Ishikawa (cell line): ENCODE measurements around the gene MSLN.
A peak's percentile ranks its signal among the peaks of the same experiment; 100 is the strongest.

Experiments used
- CEBPB ChIP-seq: IDR thresholded peaks from 2 replicates; pipeline ENCODE4 v1.6.1; 2012
- CREB1 ChIP-seq: IDR thresholded peaks from 2 replicates; pipeline ENCODE4 v1.6.1; 2012; ENCODE audit warnings: low read depth
- EGR1 ChIP-seq: IDR thresholded peaks from 2 replicates; pipeline ENCODE4 v1.6.1; 2012
- EP300 ChIP-seq: IDR thresholded peaks from 2 replicates; pipeline ENCODE4 v1.6.1; 2012; ENCODE audit warnings: borderline replicate concordance
- FOXM1 ChIP-seq: IDR thresholded peaks from 2 replicates; pipeline ENCODE4 v1.6.1; 2012; ENCODE audit warnings: low read depth, borderline replicate concordance
- NFIC ChIP-seq: IDR thresholded peaks from 2 replicates; pipeline ENCODE4 v1.6.1; 2012
- RAD21 ChIP-seq: IDR thresholded peaks from 2 replicates; pipeline ENCODE4 v1.6.1; 2012; ENCODE audit warnings: low read depth
- TAF1 ChIP-seq: IDR thresholded peaks from 2 replicates; pipeline ENCODE4 v1.6.1; 2012; ENCODE audit warnings: low read depth, mild to moderate bottlenecking
- TCF12 ChIP-seq: IDR thresholded peaks from 2 replicates; pipeline ENCODE4 v1.6.1; 2012; ENCODE audit warnings: low read depth
- TEAD4 ChIP-seq: IDR thresholded peaks from 2 replicates; pipeline ENCODE4 v1.6.1; 2012
- YY1 ChIP-seq: IDR thresholded peaks from 2 replicates; pipeline ENCODE4 v1.6.1; 2012; ENCODE audit warnings: low read depth
- ZBTB7A ChIP-seq: IDR thresholded peaks from 2 replicates; pipeline ENCODE4 v1.6.1; 2012; ENCODE audit warnings: low read depth
- TF ChIP-seq, protein P1 (sequence below): IDR thresholded peaks from 2 replicates; pipeline ENCODE4 v1.6.1; 2012; ENCODE audit warnings: low read depth, mild to moderate bottlenecking
- TF ChIP-seq, protein P2 (sequence below): IDR thresholded peaks from 2 replicates; pipeline ENCODE4 v1.6.1; 2012
- TF ChIP-seq, protein P3 (sequence below): IDR thresholded peaks from 2 replicates; pipeline ENCODE4 v1.6.1; 2012

MSLN gene

DNA sequence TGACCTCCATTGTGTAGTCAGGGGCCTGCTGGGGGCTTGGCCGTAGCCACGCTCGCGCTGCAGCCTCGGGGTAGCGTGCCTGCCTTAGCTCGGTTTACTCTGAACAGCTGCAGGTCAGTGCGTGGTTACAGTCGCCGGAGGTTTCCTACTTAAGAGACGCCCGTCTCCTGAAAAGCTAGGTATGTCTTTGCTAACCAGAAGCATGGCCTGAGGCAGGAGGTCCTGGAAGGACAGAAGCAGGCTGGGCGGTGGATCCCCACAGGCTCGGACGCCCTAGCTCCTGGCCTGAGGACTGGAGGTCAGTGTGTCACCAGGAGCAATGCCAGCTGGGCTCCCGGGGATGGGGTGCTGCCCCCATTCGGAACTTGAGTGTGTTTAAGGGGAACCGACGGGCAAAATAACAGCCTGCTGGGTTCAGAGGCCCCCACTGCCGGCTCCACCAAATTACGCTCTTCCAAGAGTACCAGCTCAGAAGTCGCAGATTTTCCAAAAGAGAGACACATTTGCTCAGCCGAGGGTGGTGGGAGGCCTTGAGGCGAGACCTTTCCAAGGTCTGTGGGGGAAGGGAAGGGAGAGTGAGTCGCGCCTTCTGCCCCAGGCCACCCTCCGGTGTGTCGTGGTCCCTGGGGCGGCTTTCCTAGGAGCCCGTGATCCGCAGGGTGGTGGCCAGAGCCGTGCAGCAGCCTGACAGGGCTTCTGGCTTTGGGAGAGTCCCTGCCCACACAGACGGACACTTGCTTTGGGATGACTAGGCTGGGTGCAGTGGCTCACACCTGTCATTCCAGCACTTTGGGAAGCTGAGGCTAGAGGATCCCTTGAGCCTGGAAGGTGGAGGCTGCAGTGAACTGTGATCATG lies 43.9 kb downstream of the MSLN start:
- TF ChIP-seq, protein P1, sequence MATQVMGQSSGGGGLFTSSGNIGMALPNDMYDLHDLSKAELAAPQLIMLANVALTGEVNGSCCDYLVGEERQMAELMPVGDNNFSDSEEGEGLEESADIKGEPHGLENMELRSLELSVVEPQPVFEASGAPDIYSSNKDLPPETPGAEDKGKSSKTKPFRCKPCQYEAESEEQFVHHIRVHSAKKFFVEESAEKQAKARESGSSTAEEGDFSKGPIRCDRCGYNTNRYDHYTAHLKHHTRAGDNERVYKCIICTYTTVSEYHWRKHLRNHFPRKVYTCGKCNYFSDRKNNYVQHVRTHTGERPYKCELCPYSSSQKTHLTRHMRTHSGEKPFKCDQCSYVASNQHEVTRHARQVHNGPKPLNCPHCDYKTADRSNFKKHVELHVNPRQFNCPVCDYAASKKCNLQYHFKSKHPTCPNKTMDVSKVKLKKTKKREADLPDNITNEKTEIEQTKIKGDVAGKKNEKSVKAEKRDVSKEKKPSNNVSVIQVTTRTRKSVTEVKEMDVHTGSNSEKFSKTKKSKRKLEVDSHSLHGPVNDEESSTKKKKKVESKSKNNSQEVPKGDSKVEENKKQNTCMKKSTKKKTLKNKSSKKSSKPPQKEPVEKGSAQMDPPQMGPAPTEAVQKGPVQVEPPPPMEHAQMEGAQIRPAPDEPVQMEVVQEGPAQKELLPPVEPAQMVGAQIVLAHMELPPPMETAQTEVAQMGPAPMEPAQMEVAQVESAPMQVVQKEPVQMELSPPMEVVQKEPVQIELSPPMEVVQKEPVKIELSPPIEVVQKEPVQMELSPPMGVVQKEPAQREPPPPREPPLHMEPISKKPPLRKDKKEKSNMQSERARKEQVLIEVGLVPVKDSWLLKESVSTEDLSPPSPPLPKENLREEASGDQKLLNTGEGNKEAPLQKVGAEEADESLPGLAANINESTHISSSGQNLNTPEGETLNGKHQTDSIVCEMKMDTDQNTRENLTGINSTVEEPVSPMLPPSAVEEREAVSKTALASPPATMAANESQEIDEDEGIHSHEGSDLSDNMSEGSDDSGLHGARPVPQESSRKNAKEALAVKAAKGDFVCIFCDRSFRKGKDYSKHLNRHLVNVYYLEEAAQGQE, result no peak
- no peak for TF ChIP-seq TCF12
- no peak for TF ChIP-seq TEAD4
- TF ChIP-seq, protein P2, sequence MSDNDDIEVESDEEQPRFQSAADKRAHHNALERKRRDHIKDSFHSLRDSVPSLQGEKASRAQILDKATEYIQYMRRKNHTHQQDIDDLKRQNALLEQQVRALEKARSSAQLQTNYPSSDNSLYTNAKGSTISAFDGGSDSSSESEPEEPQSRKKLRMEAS, result no peak
- no peak for TF ChIP-seq ZBTB7A
- TF ChIP-seq EP300, result no peak
- no peak for TF ChIP-seq CEBPB
- TF ChIP-seq, protein P3, sequence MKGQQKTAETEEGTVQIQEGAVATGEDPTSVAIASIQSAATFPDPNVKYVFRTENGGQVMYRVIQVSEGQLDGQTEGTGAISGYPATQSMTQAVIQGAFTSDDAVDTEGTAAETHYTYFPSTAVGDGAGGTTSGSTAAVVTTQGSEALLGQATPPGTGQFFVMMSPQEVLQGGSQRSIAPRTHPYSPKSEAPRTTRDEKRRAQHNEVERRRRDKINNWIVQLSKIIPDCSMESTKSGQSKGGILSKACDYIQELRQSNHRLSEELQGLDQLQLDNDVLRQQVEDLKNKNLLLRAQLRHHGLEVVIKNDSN, result no peak
- TF ChIP-seq NFIC, result no peak
- TF ChIP-seq EGR1, result no peak
- no peak for TF ChIP-seq YY1
- no peak for TF ChIP-seq TAF1
- TF ChIP-seq RAD21, result no peak
- TF ChIP-seq FOXM1, result no peak
- no peak for TF ChIP-seq CREB1

DNA sequence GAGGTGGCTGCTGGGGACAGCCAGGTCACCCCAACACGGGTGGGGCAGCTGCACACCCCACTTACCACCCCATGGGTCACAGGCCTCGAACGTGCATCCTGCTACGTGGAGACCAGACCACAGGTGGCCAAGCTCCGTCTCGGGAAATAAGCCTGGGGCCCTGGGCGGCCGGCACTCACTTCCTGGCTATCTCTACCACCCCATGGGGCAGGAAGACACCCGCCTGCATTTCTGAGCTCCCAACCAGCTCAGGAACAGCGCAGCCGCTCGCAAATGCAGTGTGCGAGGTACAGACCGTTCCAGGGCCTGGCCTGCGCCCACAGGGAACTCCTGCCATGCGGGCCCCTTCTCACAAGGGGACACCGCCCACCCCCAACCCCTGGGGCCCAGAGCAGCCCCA lies 44.9 kb downstream of the MSLN start:
- TF ChIP-seq CEBPB (no peak), FOXM1 (no peak), CREB1 (no peak), NFIC (no peak), YY1 (no peak), ZBTB7A (no peak)
- TF ChIP-seq, protein P2, result no peak

DNA sequence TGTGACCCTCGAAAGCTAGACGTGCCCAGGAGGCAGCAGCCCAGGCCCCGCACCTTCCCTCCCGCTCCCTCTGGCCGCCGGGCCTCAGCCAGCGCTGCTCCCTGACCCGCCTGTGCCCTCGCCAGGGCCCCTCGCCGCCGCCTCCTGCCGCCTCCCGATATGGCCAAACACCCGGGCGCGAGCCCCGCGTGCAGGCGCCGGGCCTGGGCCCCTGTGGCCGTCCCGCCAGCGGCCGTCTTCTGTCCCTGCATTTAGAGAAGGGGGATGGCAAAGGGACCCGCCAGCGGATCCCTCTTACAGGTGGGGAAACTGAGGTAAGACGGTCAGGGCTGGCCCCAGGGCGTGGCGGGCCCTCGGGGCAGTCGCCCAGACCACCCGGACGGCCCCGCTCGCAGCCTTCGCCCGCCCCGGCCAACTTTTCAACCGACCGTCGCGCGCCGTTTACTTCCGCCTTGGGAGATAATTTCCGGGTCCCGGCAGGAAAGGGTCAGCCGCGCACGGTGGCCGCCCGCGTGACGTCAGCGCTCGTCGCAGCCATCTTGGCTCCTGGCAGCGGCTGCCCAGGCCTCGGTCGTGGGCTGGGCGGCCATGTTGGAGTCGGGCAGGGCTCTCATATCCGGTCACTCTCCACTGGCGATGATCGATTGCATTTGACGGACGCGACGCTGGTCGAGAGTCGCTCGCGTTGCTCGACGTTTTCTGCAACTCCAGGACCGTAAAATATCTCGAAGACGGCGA lies 47.0 kb downstream of the MSLN start:
- TF ChIP-seq TCF12 (peak; percentile 39; the same call in 1 of the 2 replicates), CREB1 (peak; percentile 91), NFIC (no peak), EGR1 (peak; percentile 90), FOXM1 (no peak), EP300 (peak; percentile 28; the same call in 1 of the 2 replicates), ZBTB7A (no peak), TAF1 (peak; percentile 61), YY1 (peak; percentile 100)
- TF ChIP-seq, protein P1, result no peak
- TF ChIP-seq, protein P2, result peak; percentile 95

DNA sequence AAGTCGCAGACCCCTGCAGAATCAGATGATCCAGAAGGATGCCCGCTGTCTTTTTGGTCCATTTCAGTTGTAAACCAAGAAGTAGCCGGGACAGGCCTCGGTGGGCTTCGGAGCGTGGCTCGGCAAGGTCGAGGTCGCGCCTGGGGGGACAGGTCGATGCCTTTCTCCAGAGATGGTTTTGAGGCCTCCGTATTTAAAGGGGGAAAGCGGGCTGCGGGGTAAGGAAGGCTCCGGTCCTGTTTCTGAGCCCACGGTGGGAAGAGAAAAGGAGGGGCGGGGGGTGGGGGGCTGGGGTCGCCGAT lies 47.5 kb downstream of the MSLN start:
- no peak for TF ChIP-seq EP300
- TF ChIP-seq EGR1, result no peak
- TF ChIP-seq, protein P3, result no peak
- TF ChIP-seq NFIC, result no peak
- no peak for TF ChIP-seq CREB1
- no peak for TF ChIP-seq TCF12
- no peak for TF ChIP-seq ZBTB7A
- no peak for TF ChIP-seq CEBPB
- no peak for TF ChIP-seq TAF1

DNA sequence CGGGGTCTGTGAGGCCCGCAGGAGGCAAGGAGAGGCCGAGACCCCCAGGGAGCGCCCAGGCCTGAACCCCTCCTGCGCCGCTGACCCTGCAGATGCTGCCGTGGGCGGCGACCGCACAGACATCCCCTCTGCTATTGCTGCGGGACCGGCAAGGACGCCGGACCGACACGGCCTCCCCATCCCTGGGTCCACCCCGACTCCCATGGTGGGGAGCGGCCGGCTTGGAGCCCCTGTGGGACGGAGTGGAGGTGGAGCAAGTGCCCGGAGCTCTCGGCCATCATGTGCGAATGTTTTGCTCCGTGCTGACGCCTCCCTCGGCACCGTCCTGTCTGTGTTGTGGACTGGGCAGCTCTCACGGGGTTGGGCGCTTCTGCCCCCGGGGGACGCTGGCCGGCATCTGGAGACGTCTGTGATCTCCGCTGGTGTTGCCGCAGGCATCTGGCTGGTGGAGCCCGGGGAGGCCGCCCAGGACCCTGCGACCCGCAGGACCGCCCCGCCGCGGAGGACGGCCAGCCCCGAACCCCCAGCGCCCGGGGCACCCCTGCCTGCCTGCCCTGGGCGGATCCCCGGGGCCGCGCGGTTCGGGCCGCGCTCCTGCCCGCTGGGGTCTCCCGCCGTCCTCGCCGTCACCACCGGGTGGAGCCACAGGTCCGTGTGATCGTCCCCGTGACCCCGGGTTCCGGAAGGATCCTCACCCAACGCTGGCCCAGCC lies 52.8 kb downstream of the MSLN start:
- TF ChIP-seq, protein P2, result no peak
- TF ChIP-seq TAF1 (no peak), RAD21 (peak; percentile 82), EGR1 (no peak), TEAD4 (no peak)
